Loucy (cell line): ENCODE results near the gene C1QTNF5.

ENCODE experiments used
- H2AFZ ChIP-seq: fragments of 200-600 bp; sonication (generic); 2 replicates; pipeline ENCODE4 v1.6.0; 2016; ENCODE audit warnings: antibody characterized with exemption, mild to moderate bottlenecking, low read length, moderate library complexity
- H3F3A ChIP-seq: fragments of 200-600 bp; 2 replicates; pipeline ENCODE4 v1.6.0; 2016; ENCODE audit warnings: antibody characterized with exemption, low read depth, mild to moderate bottlenecking
- H3K27me3 ChIP-seq: fragments of 200-600 bp; sonication (generic); 2 replicates; pipeline ENCODE4 v1.6.1; 2014; ENCODE audit warnings: low read length, mild to moderate bottlenecking; ENCODE audit not compliant: insufficient read depth, poor library complexity, severe bottlenecking
- H3K36me3 ChIP-seq: fragments of 200-600 bp; sonication (generic); 2 replicates; pipeline ENCODE4 v1.6.1; 2016; ENCODE audit warnings: low read length; ENCODE audit not compliant: insufficient read depth
- H3K4me1 ChIP-seq: fragments of 200-600 bp; sonication (generic); 2 replicates; pipeline ENCODE4 v1.5.1; 2014; ENCODE audit warnings: low read length, mild to moderate bottlenecking; ENCODE audit not compliant: insufficient read depth, poor library complexity, severe bottlenecking
- H3K4me2 ChIP-seq: fragments of 200-600 bp; sonication (generic); 2 replicates; pipeline ENCODE4 v1.6.0; 2014; ENCODE audit warnings: antibody characterized with exemption, low read length, low read depth, mild to moderate bottlenecking; ENCODE audit not compliant: poor library complexity, severe bottlenecking
- H3K4me3 ChIP-seq: fragments of 200-600 bp; sonication (generic); 2 replicates; pipeline ENCODE4 v1.5.1; 2014; ENCODE audit warnings: low read length, mild to moderate bottlenecking, mixed read lengths; ENCODE audit not compliant: poor library complexity, severe bottlenecking
- H3K79me2 ChIP-seq: fragments of 200-600 bp; sonication (generic); 2 replicates; pipeline ENCODE4 v1.6.1; 2014; ENCODE audit warnings: low read length; ENCODE audit not compliant: insufficient read depth
- H3K9ac ChIP-seq: fragments of 200-600 bp; sonication (generic); 2 replicates; pipeline ENCODE4 v1.6.0; 2014; ENCODE audit warnings: mild to moderate bottlenecking, low read depth, low read length, moderate library complexity; ENCODE audit not compliant: poor library complexity, severe bottlenecking
- H3K9me2 ChIP-seq: fragments of 200-600 bp; sonication (generic); replicated peaks from 2 replicates; pipeline ENCODE4 v1.6.1; 2016; ENCODE audit warnings: low read depth, low read length, mixed read lengths
- H3K9me3 ChIP-seq: fragments of 200-600 bp; sonication (generic); 2 replicates; pipeline ENCODE4 v1.6.1; 2014; ENCODE audit warnings: mild to moderate bottlenecking, antibody characterized with exemption, low read length, low read depth; ENCODE audit not compliant: insufficient read depth
- H4K20me1 ChIP-seq: fragments of 200-600 bp; sonication (generic); 2 replicates; pipeline ENCODE4 v1.6.0; 2014; ENCODE audit warnings: antibody characterized with exemption, low read length, mild to moderate bottlenecking; ENCODE audit not compliant: insufficient read depth, poor library complexity, severe bottlenecking
- CTCF ChIP-seq: fragments of 200-600 bp; sonication (generic); conservative IDR thresholded peaks from 2 replicates; pipeline ENCODE4 v1.5.1; 2014; ENCODE audit warnings: mild to moderate bottlenecking, antibody characterized with exemption, low read length
- EZH2phosphoT487 ChIP-seq: fragments of 200-600 bp; IDR thresholded peaks from 2 replicates; pipeline ENCODE4 v1.6.1; 2018; ENCODE audit warnings: antibody characterized with exemption, mild to moderate bottlenecking, moderate library complexity, borderline replicate concordance

Gene C1QTNF5

DNA sequence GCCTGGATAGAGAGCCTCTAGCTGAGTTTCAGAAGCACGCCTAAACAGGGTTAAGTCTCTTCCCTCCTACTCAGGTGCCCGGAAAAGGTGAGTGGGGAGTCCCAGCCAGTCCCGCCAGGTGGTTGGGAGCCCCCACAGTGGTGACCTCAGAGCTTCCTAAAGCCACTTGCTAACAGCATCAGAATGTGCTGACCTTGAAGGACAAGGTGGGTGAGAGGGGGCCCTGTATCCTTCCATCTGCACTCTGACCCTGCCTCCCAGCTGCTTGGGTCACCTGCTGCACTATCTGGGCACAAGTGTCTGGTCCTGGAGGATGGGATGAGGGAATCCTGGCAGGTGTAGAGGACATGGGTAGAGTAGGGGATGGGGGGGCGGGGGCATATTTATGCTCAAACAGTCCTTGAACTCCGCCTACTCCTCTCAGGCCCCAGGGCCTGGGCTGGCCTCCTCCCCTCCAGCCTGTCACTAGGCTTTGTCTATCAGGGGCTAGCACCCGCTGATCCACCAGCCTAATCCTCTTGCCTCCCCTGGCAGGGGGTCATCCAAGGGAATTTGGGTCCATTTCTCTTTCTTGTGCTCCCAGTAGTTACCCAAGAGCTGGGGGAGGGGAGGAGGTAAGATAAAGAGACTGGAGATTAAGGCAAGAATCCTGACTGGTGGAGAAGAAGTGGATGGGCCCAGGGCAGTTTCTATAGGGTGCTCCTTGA lies 37.4 kb upstream of the C1QTNF5 start:
- no peaks in the 10 kb centered on the region for H4K20me1 ChIP-seq
- H3K4me3 ChIP-seq, result peak overlapping the region; percentile 2
- H3K36me3 ChIP-seq, result no peaks in the 10 kb centered on the region
- no peaks in the 10 kb centered on the region for H3K79me2 ChIP-seq
- TF ChIP-seq CTCF, result no peak
- TF ChIP-seq EZH2phosphoT487, result no peak
- no peak overlapping the region for H2AFZ ChIP-seq
- peak overlapping the region; percentile 28 for H3K4me2 ChIP-seq
- H3K9ac ChIP-seq, result peak overlapping the region; percentile 58
- H3K4me1 ChIP-seq, result peaks cover 30% of the 10 kb centered on the region
- H3K27me3 ChIP-seq, result no peaks in the 10 kb centered on the region
- no peaks in the 10 kb centered on the region for H3K9me2 ChIP-seq
- no peaks in the 10 kb centered on the region for H3K9me3 ChIP-seq
- no peaks in the 10 kb centered on the region for H3F3A ChIP-seq

DNA sequence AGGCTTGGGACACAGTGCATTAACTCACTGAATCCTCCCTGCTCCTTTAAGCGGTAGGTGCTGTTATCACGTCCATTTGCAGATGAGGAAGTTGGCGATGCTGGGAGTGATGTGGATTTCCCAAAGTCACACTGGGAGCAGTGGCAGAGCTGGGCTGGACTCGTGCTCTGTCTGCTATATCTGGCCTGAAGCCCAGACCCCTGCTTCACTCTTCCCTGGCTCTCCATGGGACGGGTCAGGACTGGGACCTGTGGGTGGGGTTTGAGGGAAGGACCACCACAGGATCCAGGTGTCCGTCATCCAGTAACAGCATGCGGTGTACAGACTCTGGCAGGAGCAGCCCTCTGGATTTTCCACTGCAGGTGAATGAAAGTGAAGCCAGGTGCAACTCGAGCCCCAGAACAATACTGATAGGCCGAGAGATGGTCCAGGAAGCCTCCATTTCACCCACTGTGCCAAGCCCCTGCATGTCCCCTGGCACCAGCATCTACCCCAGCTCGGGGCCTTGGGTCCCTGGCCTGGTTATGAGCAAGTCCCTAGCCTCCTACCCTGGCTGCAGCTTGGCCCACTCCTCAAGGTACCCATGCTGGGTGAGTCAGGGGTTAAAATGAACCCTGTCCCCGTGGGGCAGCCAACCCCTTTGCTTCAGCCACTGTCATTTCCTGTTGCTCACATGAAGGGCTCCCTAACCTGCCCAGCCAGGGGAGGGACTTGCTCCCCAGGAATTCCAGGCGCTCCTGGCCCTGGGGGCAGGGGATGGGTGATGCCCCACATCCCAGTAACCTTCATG lies 36.6 kb upstream of the C1QTNF5 start:
- TF ChIP-seq EZH2phosphoT487, result no peak
- no peak for TF ChIP-seq CTCF
- Histone ChIP-seq H3K4me1 (peaks cover 30% of the 10 kb centered on the region), H3F3A (no peaks in the 10 kb centered on the region), H4K20me1 (no peaks in the 10 kb centered on the region), H3K9me2 (no peaks in the 10 kb centered on the region), H3K9me3 (no peaks in the 10 kb centered on the region), H2AFZ (0 out of 2 replicates have a peak overlapping the region, but pooled peaks have one; percentile 45), H3K36me3 (no peaks in the 10 kb centered on the region), H3K9ac (peak overlapping the region; percentile 58), H3K79me2 (no peaks in the 10 kb centered on the region), H3K4me3 (peak overlapping the region; percentile 2), H3K4me2 (peak overlapping the region; percentile 28), H3K27me3 (no peaks in the 10 kb centered on the region)

DNA sequence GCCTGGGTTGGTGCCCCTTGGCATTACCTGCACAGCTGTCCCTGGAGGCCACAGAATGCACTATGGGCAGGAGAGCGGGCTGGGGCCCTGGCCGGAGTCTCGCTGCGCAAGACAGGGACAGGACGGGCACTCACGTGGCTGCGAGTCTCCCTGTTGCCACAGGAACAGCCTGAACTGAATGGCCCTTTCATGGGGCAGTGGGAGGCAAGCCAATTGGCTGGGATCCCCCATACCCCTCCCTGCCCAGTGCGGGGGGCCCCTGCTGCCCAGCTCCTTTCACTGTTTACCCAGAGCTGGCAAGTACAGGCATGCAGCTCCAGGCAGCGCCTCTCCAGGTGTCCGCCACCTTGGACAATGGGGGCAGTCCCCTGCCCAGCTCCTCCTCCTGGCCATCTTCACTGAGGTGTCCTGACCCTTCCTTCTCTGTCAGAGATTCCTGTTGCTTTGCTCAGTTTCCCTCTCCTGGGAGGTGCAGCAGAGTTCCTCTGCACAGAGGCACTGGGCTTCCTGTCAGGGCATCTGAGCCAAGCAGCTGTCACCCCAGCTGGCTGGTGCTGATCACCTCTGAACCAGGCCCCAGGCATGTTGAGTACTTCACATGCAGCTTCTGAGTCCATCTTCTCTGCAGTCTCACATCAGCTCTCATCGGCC lies 35.6 kb upstream of the C1QTNF5 start:
- Histone ChIP-seq H3K27me3 (no peaks in the 10 kb centered on the region), H3K4me2 (no peak overlapping the region), H3K9me2 (no peaks in the 10 kb centered on the region), H3K36me3 (no peaks in the 10 kb centered on the region), H3F3A (no peaks in the 10 kb centered on the region), H3K9me3 (no peaks in the 10 kb centered on the region), H3K4me3 (no peak overlapping the region), H4K20me1 (no peaks in the 10 kb centered on the region), H3K4me1 (peaks cover 30% of the 10 kb centered on the region), H2AFZ (no peak overlapping the region), H3K79me2 (no peaks in the 10 kb centered on the region), H3K9ac (peak overlapping the region; percentile 46)
- TF ChIP-seq EZH2phosphoT487 (no peak), CTCF (no peak)
